ENCODE measurements around the gene S100A12. TPM values are rescaled to one million over a fixed set of nuclear protein-coding genes. Genes with fewer than 3 reads are reported as not detected.
"Not testable (repeated sequence)": the region's sequence is repeated elsewhere in the genome, so short reads cannot be mapped to it uniquely, and the experiment has no call there.

S100A12 gene
- total and polyA plus RNA-seq, 8 donors: 1.1 to 178 (median 3.4) TPM

DNA sequence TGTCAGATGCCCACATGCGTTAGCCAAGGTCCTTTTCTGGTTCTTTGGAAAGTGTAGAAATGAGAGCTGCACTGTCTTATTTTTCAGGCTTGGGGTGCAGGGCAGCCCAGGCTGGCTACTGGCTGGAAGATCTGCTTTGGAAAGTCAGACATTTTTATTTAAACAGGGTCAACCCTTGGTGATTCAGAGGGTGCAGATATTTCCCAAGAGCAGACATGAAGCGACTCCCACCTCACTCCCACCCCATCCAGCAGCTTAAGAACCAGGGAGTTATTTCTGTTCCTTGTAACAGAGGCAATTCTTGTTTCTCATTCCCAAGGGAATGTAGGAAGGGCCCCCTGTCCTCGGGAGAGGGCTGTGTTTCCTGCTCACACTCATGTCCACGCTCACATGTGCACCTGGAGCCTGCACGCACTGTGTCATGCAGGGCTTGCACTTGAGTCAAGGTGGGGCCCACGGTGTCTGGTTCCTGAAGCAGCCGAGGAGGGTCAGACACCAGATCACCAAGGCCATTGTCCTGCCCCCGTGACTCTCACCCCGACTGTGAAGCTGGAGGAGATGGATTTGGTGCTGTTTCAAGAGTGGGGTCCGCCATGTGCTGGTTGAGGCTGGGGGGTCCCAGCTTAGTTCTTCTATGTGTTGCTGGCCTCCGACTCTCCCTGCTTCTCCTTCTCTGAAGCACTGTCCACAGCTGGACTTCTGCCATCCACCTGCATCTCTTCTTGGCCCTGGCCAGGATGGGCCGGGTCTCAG is 41.9 kb upstream of the S100A12 start:
- DNase-seq (no peak), ATAC-seq (no peak)
- peaks cover 0 to 27% of the 10 kb centered on the region in 2 donors for H3K27me3 ChIP-seq
- H3K4me1 ChIP-seq: no peaks in the 10 kb centered on the region
- no peak for TF ChIP-seq CTCF (IDR thresholded peaks at IDR 0.05)
- H3K36me3 ChIP-seq: no peaks in the 10 kb centered on the region
- H3K4me3 ChIP-seq: no peak overlapping the region
- intact Hi-C loops (cut with DNase I): no loop called here
- no peaks in the 10 kb centered on the region for H3K9me3 ChIP-seq
- no peak overlapping the region for H3K27ac ChIP-seq

- Histone ChIP-seq H3K27me3 (peaks cover 0 to 27% of the 10 kb centered on the region in 2 donors), H3K4me1 (no peaks in the 10 kb centered on the region), H3K9me3 (peaks cover 0 to 4% of the 10 kb centered on the region in 2 donors), H3K36me3 (no peaks in the 10 kb centered on the region), H3K4me3 (no peak within 1 kb of the TSS), H3K27ac (no peak within 1 kb of the TSS)
- TF ChIP-seq CTCF (IDR thresholded peaks at IDR 0.05): no peak
- ATAC-seq (no peak), DNase-seq (no peak)
- intact Hi-C loops (cut with DNase I): no loop called here
Observed at GRCh38 chr1:153415850-153416570, 40.6 kb upstream of the S100A12 start, which contains the start of gene S100A7A. Gene S100A7A, plus strand, starts transcription at chr1:153416520. Its CDS starts 1,563 bp downstream, at chr1:153418083.

DNA sequence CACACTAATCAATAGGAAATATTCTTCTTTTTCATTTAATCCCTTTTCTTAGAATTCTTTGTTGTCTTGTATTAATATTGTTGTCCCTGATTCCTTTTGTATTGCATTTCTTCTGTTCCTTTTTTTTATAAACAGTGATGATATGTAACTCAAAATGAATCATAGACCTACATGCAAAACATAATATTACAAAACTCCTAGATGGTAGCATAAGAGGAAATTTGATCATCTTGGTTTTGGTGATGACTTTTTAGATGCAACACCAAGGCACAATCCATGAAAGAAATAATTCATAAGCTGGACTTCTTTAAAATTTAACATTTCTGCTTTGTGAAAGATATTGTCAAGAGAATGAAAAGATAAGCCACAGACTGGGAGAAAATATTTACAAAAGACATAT is 38.5 kb upstream of the S100A12 start:
- H3K9me3 ChIP-seq; H3K36me3 ChIP-seq; H3K27me3 ChIP-seq; H3K4me3 ChIP-seq; DNase-seq; intact Hi-C loops (cut with DNase I); H3K27ac ChIP-seq; ATAC-seq; H3K4me1 ChIP-seq: not testable (repeated sequence)

GRCh38 chr1:153407274-153407673 is 31.9 kb upstream of the S100A12 start:
- not testable (repeated sequence) for H3K36me3 ChIP-seq, H3K9me3 ChIP-seq

DNA sequence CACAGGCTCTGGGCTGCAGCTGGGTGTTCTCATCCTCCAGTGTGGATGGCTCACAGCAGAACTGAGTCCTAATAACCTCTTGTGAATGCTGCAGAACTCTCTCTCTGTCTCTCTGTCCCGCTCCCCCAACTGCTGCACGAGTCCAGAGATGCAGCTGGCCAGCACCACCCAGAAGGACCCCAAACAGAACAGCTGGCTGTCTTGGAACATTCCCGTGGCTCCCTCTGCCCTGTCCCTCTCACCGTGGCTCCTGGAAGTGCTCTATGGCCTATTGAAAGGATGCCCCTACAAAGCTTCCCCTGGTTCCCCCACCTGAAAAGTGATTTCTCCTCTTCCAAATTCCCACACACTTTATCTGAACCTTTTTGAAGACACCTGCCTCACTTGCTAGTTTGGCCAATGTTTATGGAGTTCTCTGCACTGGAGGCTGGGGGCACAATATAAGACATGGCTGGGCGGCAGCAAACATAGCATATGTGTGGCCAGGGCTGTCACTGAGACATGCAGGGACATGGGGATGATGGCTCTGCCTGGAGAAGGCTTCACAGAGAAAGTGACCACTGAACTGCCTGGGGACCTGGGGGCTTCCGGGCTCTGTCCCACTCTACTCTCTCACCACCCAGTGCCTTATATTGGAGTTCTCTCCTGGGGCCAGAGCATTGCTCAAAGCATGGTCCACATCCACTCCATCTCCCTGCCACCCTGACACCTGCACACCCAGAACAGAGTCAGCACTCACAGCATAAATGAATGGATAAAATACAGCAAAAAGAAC is 30.6 kb upstream of the S100A12 start:
- H3K4me1 ChIP-seq: peaks cover 0 to 26% of the 10 kb centered on the region in 2 donors
- intact Hi-C loops (cut with DNase I); H3K9me3 ChIP-seq; H3K4me3 ChIP-seq; H3K36me3 ChIP-seq; ATAC-seq; H3K27ac ChIP-seq; DNase-seq: not testable (repeated sequence)
- H3K27me3 ChIP-seq: peaks cover 0 to 23% of the 10 kb centered on the region in 2 donors

More at GRCh38 chr1:153407274-153407673, 31.9 kb upstream of the S100A12 start:
- intact Hi-C loops (cut with DNase I); H3K4me3 ChIP-seq; DNase-seq; ATAC-seq; H3K27ac ChIP-seq: not testable (repeated sequence)
- peaks cover 0 to 23% of the 10 kb centered on the region in 2 donors for H3K4me1 ChIP-seq
- H3K27me3 ChIP-seq: peaks cover 0 to 23% of the 10 kb centered on the region in 2 donors

DNA sequence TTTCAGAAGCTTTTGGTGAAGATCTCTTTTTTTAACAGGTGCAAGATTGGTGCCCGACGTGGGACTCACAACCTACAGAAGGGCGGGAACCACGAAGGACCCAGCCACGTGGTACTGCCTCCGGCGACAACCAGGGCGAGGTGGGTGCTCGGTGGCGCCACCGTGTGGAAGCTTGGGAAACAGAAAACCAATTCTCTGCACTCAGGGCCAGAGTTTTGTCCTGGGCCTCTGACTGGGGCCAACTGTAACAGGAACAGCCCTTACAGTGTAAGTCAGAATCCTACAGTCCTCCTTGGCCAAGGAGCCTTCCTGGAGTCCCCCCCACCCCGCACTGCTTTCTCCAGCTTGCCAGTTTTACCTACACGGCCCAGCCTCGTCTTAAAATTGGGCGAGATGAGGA is 29.3 kb upstream of the S100A12 start:
- TF ChIP-seq CTCF (IDR thresholded peaks at IDR 0.05): peak; percentile 40 to 87
- intact Hi-C loops (cut with DNase I): no loop called here
- peak; percentile 88 for ATAC-seq

More for the DNA sequence above, 29.3 kb upstream of the S100A12 start:
- Histone ChIP-seq H3K4me3 (no peak overlapping the region), H3K4me1 (peaks cover 0 to 26% of the 10 kb centered on the region in 2 donors), H3K9me3 (no peaks in the 10 kb centered on the region), H3K27ac (no peak overlapping the region), H3K27me3 (peaks cover 0 to 23% of the 10 kb centered on the region in 2 donors), H3K36me3 (no peaks in the 10 kb centered on the region)
- DNase-seq: peak in 2 of 4 donors; percentile 72 to 94

Data from left lung (tissue), 10 donors.